Activated gamma-delta T cell treated with Interleukin-2 at 50 U/mL for 16 hours (primary cell): Measurements from ENCODE around the gene MYO1D.

ENCODE experiments used
- DNase-seq: peaks from one replicate; pipeline ENCODE4 v3.0.0-alpha.2; 2020

The MYO1D gene

GRCh38 chr17:32813021-32813420 is 63.9 kb downstream of the MYO1D start:
- no peak for DNase-seq

GRCh38 chr17:32810690-32811089 is 66.2 kb downstream of the MYO1D start:
- no peak for DNase-seq

GRCh38 chr17:32807577-32807976 is 69.3 kb downstream of the MYO1D start:
- no peak for DNase-seq

- no peak for DNase-seq
Observed at GRCh38 chr17:32806646-32807045, 70.3 kb downstream of the MYO1D start.

GRCh38 chr17:32805029-32805976 is 71.6 kb downstream of the MYO1D start:
- DNase-seq, result no peak

GRCh38 chr17:32803544-32803943 is 73.4 kb downstream of the MYO1D start:
- no peak for DNase-seq

- DNase-seq, result no peak
Observed at GRCh38 chr17:32802306-32802705, 74.6 kb downstream of the MYO1D start.

GRCh38 chr17:32801641-32802040 is 75.3 kb downstream of the MYO1D start:
- DNase-seq, result no peak

GRCh38 chr17:32801193-32801592 is 75.7 kb downstream of the MYO1D start:
- DNase-seq, result no peak

- no peak for DNase-seq
Observed at GRCh38 chr17:32798938-32799337, 78.0 kb downstream of the MYO1D start.

- no peak for DNase-seq
Observed at GRCh38 chr17:32795339-32795979, 81.5 kb downstream of the MYO1D start.

GRCh38 chr17:32794533-32795246 is 82.2 kb downstream of the MYO1D start:
- no peak for DNase-seq

- no peak for DNase-seq
Observed at GRCh38 chr17:32793841-32794240, 83.1 kb downstream of the MYO1D start.

- DNase-seq, result no peak
Observed at GRCh38 chr17:32792207-32792606, 84.7 kb downstream of the MYO1D start.

GRCh38 chr17:32786169-32786568 is 90.8 kb downstream of the MYO1D start:
- no peak for DNase-seq

GRCh38 chr17:32784113-32784512 is 92.8 kb downstream of the MYO1D start:
- DNase-seq, result no peak

- no peak for DNase-seq
Observed at GRCh38 chr17:32783602-32784001, 93.3 kb downstream of the MYO1D start.

- DNase-seq, result no peak
Observed at GRCh38 chr17:32780721-32781120, 96.2 kb downstream of the MYO1D start.

- no peak for DNase-seq
Observed at GRCh38 chr17:32777922-32778321, 99.0 kb downstream of the MYO1D start.

- no peak for DNase-seq
Observed at GRCh38 chr17:32777436-32777835, 99.5 kb downstream of the MYO1D start.

- DNase-seq, result no peak
Observed at GRCh38 chr17:32774695-32775084, 102.2 kb downstream of the MYO1D start.

GRCh38 chr17:32773856-32774694 is 102.8 kb downstream of the MYO1D start:
- no peak for DNase-seq
